OCI-LY7 (cell line): ENCODE measurements around the gene GBX2. TPM values are rescaled to one million over a fixed set of nuclear protein-coding genes. Genes with fewer than 3 reads are reported as not detected.

Experiments used
- BruUV-seq: library from RNA; stranded (reverse); fragments of 400-500 nt; replicated peaks from 2 replicates; lab custom pipeline; 2021; lab: Mats Ljungman, UMichigan
- CTCF ChIA-PET: fragments of 300-600 bp; sonication (Branson Sonifier 250); formaldehyde crosslinking; loops from one replicate; lab custom pipeline; 2022; ENCODE audit warnings: antibody characterized with exemption; ENCODE audit not compliant: unreplicated experiment; lab: Charles Lee
- POLR2A ChIA-PET: fragments of 300-600 bp; sonication (Branson Sonifier 250); formaldehyde crosslinking; loops from one replicate; lab custom pipeline; 2022; ENCODE audit warnings: antibody characterized with exemption; lab: Charles Lee
- DNase-seq: peaks from one replicate; pipeline ENCODE4 v3.0.0-alpha.2; 2015; ENCODE audit warnings: low spot score
- H2AFZ ChIP-seq: fragments of 200-600 bp; sonication (generic), shearing (Covaris generic); 2 replicates; pipeline ENCODE4 v1.6.1; 2014; ENCODE audit warnings: mild to moderate bottlenecking, antibody characterized with exemption, low read length, moderate library complexity
- H3K27ac ChIP-seq: fragments of 200-600 bp; sonication (generic); 2 replicates; pipeline ENCODE4 v1.5.1; 2014; ENCODE audit warnings: mixed run types, low read depth, mild to moderate bottlenecking, moderate library complexity, low read length, inconsistent platforms; ENCODE audit not compliant: poor library complexity, severe bottlenecking
- H3K36me3 ChIP-seq: fragments of 200-600 bp; sonication (generic); 2 replicates; pipeline ENCODE4 v1.6.1; 2014; ENCODE audit warnings: mild to moderate bottlenecking, antibody characterized with exemption, low read length, moderate library complexity, mixed read lengths; ENCODE audit not compliant: insufficient read depth
- H3K4me1 ChIP-seq: fragments of 200-600 bp; sonication (generic); 2 replicates; pipeline ENCODE4 v1.5.1; 2014; ENCODE audit warnings: mild to moderate bottlenecking, low read length; ENCODE audit not compliant: insufficient read depth, poor library complexity, severe bottlenecking
- H3K4me2 ChIP-seq: fragments of 200-600 bp; sonication (generic); 2 replicates; pipeline ENCODE4 v1.6.1; 2014; ENCODE audit warnings: mild to moderate bottlenecking, low read length
- H3K4me3 ChIP-seq: fragments of 200-600 bp; sonication (generic); 2 replicates; pipeline ENCODE4 v1.5.1; 2014; ENCODE audit warnings: mild to moderate bottlenecking, low read depth, low read length; ENCODE audit not compliant: poor library complexity, severe bottlenecking
- H3K79me2 ChIP-seq: fragments of 200-600 bp; sonication (generic); 2 replicates; pipeline ENCODE4 v1.6.1; 2016; ENCODE audit warnings: low read depth, mild to moderate bottlenecking, low read length, moderate library complexity, mixed read lengths; ENCODE audit not compliant: insufficient read depth
- H3K9me2 ChIP-seq: fragments of 200-600 bp; sonication (generic); 2 replicates; pipeline ENCODE4 v1.6.1; 2016; ENCODE audit warnings: mild to moderate bottlenecking, low read length, mixed read lengths; ENCODE audit not compliant: insufficient read depth
- H3K9me3 ChIP-seq: fragments of 200-600 bp; sonication (generic); 2 replicates; pipeline ENCODE4 v1.6.1; 2014; ENCODE audit warnings: mild to moderate bottlenecking, mixed run types, low read length, mixed read lengths
- H4K20me1 ChIP-seq: fragments of 200-600 bp; sonication (generic); 2 replicates; pipeline ENCODE4 v1.6.1; 2014; ENCODE audit warnings: mild to moderate bottlenecking, antibody characterized with exemption, low read length, moderate library complexity, mixed read lengths; ENCODE audit not compliant: insufficient read depth
- EZH2phosphoT487 ChIP-seq: fragments of 200-600 bp; sonication (generic); IDR thresholded peaks from 2 replicates; pipeline ENCODE4 v1.6.1; 2018; ENCODE audit warnings: low read depth, borderline replicate concordance, mild to moderate bottlenecking, mixed run types, antibody characterized with exemption, low read length, moderate library complexity, mixed read lengths
- intact Hi-C: fragments of 100-400 bp; cut with micrococcal nuclease; formaldehyde crosslinking; loops from one replicate; pipeline ENCODE4 v1.10.0; 2022; ENCODE audit not compliant: unreplicated experiment
- total RNA-seq, 2 experiments: library from RNA; depleted of rRNA in 1 of 2; stranded (reverse); fragments of >200 nt in 1 of 2; shearing (Covaris generic) in 1 of 2; gene quantifications; 2 replicates each; pipeline ENCODE4 v1.2.3, GENCODE V29; 2014 to 2022
- TF ChIP-seq, protein P1 (sequence below): fragments of 200-600 bp; sonication (generic); conservative IDR thresholded peaks from 2 replicates; pipeline ENCODE4 v1.5.1; 2014; ENCODE audit warnings: mild to moderate bottlenecking, antibody characterized with exemption, low read length, moderate library complexity, mixed read lengths

Gene GBX2
- total RNA-seq, 2 experiments from 2014 or later, result not detected

- Histone ChIP-seq H3K36me3 (no peaks in the 10 kb centered on the region), H4K20me1 (no peaks in the 10 kb centered on the region), H3K4me2 (no peak overlapping the region), H2AFZ (no peak overlapping the region), H3K4me3 (no peak overlapping the region), H3K79me2 (no peaks in the 10 kb centered on the region), H3K9me3 (no peaks in the 10 kb centered on the region), H3K4me1 (no peaks in the 10 kb centered on the region), H3K27ac (no peak overlapping the region), H3K9me2 (no peaks in the 10 kb centered on the region)
- CTCF ChIA-PET, result no interaction called here
- TF ChIP-seq EZH2phosphoT487, result no peak
- TF ChIP-seq, protein P1, sequence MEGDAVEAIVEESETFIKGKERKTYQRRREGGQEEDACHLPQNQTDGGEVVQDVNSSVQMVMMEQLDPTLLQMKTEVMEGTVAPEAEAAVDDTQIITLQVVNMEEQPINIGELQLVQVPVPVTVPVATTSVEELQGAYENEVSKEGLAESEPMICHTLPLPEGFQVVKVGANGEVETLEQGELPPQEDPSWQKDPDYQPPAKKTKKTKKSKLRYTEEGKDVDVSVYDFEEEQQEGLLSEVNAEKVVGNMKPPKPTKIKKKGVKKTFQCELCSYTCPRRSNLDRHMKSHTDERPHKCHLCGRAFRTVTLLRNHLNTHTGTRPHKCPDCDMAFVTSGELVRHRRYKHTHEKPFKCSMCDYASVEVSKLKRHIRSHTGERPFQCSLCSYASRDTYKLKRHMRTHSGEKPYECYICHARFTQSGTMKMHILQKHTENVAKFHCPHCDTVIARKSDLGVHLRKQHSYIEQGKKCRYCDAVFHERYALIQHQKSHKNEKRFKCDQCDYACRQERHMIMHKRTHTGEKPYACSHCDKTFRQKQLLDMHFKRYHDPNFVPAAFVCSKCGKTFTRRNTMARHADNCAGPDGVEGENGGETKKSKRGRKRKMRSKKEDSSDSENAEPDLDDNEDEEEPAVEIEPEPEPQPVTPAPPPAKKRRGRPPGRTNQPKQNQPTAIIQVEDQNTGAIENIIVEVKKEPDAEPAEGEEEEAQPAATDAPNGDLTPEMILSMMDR, result no peak
- intact Hi-C loops, result no loop called here
- no peak for DNase-seq
- POLR2A ChIA-PET, result interaction anchor here (0.5 kb wide), 1 partner anchor 28 kb away, joined by 3 read pairs; no protein-coding TSS in a partner anchor
- BruUV-seq, result no TSS peak
These were observed 48.5 kb upstream of the GBX2 start for GRCh38 chr2:236216711-236217110.

GRCh38 chr2:236215761-236216333, 47.7 kb upstream of the GBX2 start:
- TF ChIP-seq, protein P1, result no peak
- TF ChIP-seq EZH2phosphoT487, result no peak
- CTCF ChIA-PET, result no interaction called here
- no peaks in the 10 kb centered on the region for H3K9me3 ChIP-seq
- no peak overlapping the region for H3K27ac ChIP-seq
- DNase-seq, result no peak
- H3K4me2 ChIP-seq, result no peak overlapping the region
- BruUV-seq, result no TSS peak
- H3K36me3 ChIP-seq, result no peaks in the 10 kb centered on the region
- intact Hi-C loops, result no loop called here
- POLR2A ChIA-PET, result no interaction called here
- no peaks in the 10 kb centered on the region for H3K79me2 ChIP-seq
- H3K4me3 ChIP-seq, result no peak overlapping the region
- H4K20me1 ChIP-seq, result no peaks in the 10 kb centered on the region
- H2AFZ ChIP-seq, result no peak overlapping the region
- H3K9me2 ChIP-seq, result no peaks in the 10 kb centered on the region
- H3K4me1 ChIP-seq, result no peaks in the 10 kb centered on the region

GRCh38 chr2:236215196-236215595, 47.0 kb upstream of the GBX2 start:
- ChIA-PET POLR2A (no interaction called here), CTCF (no interaction called here)
- Histone ChIP-seq H2AFZ (no peak overlapping the region), H3K79me2 (no peaks in the 10 kb centered on the region), H3K4me2 (no peak overlapping the region), H3K9me3 (no peaks in the 10 kb centered on the region), H3K36me3 (no peaks in the 10 kb centered on the region), H3K9me2 (no peaks in the 10 kb centered on the region), H3K4me3 (no peak overlapping the region), H3K4me1 (no peaks in the 10 kb centered on the region), H4K20me1 (no peaks in the 10 kb centered on the region), H3K27ac (no peak overlapping the region)
- DNase-seq, result no peak
- intact Hi-C loops, result no loop called here
- TF ChIP-seq, protein P1, result no peak
- no peak for TF ChIP-seq EZH2phosphoT487
- BruUV-seq, result no TSS peak
